ENCODE measurements around the gene HNRNPD. TPM values are rescaled to one million over a fixed set of nuclear protein-coding genes. Genes with fewer than 3 reads are reported as not detected.
"Not testable (repeated sequence)": the region's sequence is repeated elsewhere in the genome, so short reads cannot be mapped to it uniquely, and the experiment has no call there.

HNRNPD gene
- total and polyA plus RNA-seq, 12 donors: 32.2 to 430 (median 109) TPM

GRCh38 chr4:82331814-82332213 lies 42.0 kb downstream of the HNRNPD start:
- no peaks in the 10 kb centered on the region for H3K9me3 ChIP-seq (replicated peaks in 1 of 3)
- no peaks in the 10 kb centered on the region for H3K4me1 ChIP-seq (replicated peaks in 1 of 2)
- intact Hi-C loops (cut with DNase I): no loop called here
- no peaks in the 10 kb centered on the region for H3K27me3 ChIP-seq
- no peak for TF ChIP-seq POLR2A (IDR thresholded peaks at IDR 0.05)
- TF ChIP-seq CTCF (IDR thresholded peaks at IDR 0.05): no peak
- DNase-seq: no peak
- 53 to 93% (median 78%) methylated on average over 4 of the region's 4 CpGs for WGBS, 4 donors
- no peak overlapping the region for H3K4me3 ChIP-seq
- H3K27ac ChIP-seq: no peak overlapping the region
- no peaks in the 10 kb centered on the region for H3K36me3 ChIP-seq (replicated peaks in 1 of 2)

GRCh38 chr4:82320351-82320750 lies 53.4 kb downstream of the HNRNPD start:
- Histone ChIP-seq H3K4me3 (no peak overlapping the region), H3K4me1 (replicated peaks in 1 of 2) (no peaks in the 10 kb centered on the region), H3K27ac (no peak overlapping the region), H3K9me3 (replicated peaks in 1 of 3) (peaks cover 0 to 4% (median 0%) of the 10 kb centered on the region in 3 donors), H3K36me3 (replicated peaks in 1 of 2) (no peaks in the 10 kb centered on the region), H3K27me3 (no peaks in the 10 kb centered on the region)
- no peak for DNase-seq
- 74 to 83% (median 79%) methylated on average over 4 of the region's 4 CpGs for WGBS, 4 donors
- intact Hi-C loops (cut with DNase I): no loop called here
- no peak for TF ChIP-seq POLR2A (IDR thresholded peaks at IDR 0.05)
- TF ChIP-seq CTCF (IDR thresholded peaks at IDR 0.05): no peak

GRCh38 chr4:82303063-82303462 lies 70.7 kb downstream of the HNRNPD start:
- H3K4me1 ChIP-seq (replicated peaks in 1 of 2); H3K4me3 ChIP-seq; H3K9me3 ChIP-seq (replicated peaks in 1 of 3); DNase-seq; H3K27ac ChIP-seq; H3K27me3 ChIP-seq; H3K36me3 ChIP-seq (replicated peaks in 1 of 2); intact Hi-C loops (cut with DNase I): not testable (repeated sequence)
- 87 to 95% (median 91%) methylated on average over 7 to 13 of the region's 13 CpGs for WGBS, 4 donors

Small RNA genes lying within 50 kb of the gene (small RNA-seq; reads per million reads assigned to genes)
- gene RF00150: 0 reads per million in 2 donors

Other genes starting within 250 kb of the HNRNPD start
- 100 to 1,000 TPM in 7 of 9 donors, 10 to 100 TPM in 2; 76.2 to 272 (median 157) TPM for gene HNRNPDL, start 56.5 kb upstream of the HNRNPD start, total RNA-seq
- gene HNRNPDL, start 56.5 kb upstream of the HNRNPD start, polyA plus RNA-seq: 100 to 1,000 TPM; 203 to 285 (median 205) TPM
- 10 to 100 TPM; 22.7 to 47.4 (median 29.9) TPM for gene ENOPH1, start 56.6 kb upstream of the HNRNPD start, total RNA-seq
- gene ENOPH1, start 56.6 kb upstream of the HNRNPD start, polyA plus RNA-seq: 10 to 100 TPM; 44.4 to 65.7 (median 44.6) TPM
- 100 to 1,000 TPM in 4 of 9 donors, 10 to 100 TPM in 4, 1 to 10 TPM in 1; 8.0 to 254 (median 92.1) TPM for gene TMEM150C, start 188.0 kb upstream of the HNRNPD start, total RNA-seq
- 10 to 100 TPM; 14.0 to 79.2 (median 41.7) TPM for gene TMEM150C, start 188.0 kb upstream of the HNRNPD start, polyA plus RNA-seq